Cardiac muscle cell (in vitro differentiated cells and primary cell): Measurements from ENCODE around the gene CDON. TPM values are rescaled to one million over a fixed set of nuclear protein-coding genes. Genes with fewer than 3 reads are reported as not detected.

ENCODE experiments used
- DNase-seq, 2 donors: peaks; one replicate each; pipeline versions ENCODE4 v3.0.0 to v3.0.0-alpha.2; 2010 to 2017; ENCODE audit warnings: low read depth in 1 of 2, low spot score in 1 of 2
- H3K27ac ChIP-seq: fragments of 200-600 bp; sonication (generic); 2 replicates; pipeline ENCODE4 v1.5.1; 2016
- H3K27me3 ChIP-seq: fragments of 200-600 bp; sonication (generic); 2 replicates; pipeline ENCODE4 v1.6.0; 2016; ENCODE audit warnings: control low read depth
- H3K36me3 ChIP-seq: fragments of 200-600 bp; sonication (generic); 2 replicates; pipeline ENCODE4 v1.5.1; 2016; ENCODE audit warnings: control low read depth
- H3K4me1 ChIP-seq: fragments of 200-600 bp; sonication (generic); 2 replicates; pipeline ENCODE4 v1.8.1; 2017; ENCODE audit warnings: low read depth, mild to moderate bottlenecking, mixed run types
- H3K4me3 ChIP-seq: fragments of 200-600 bp; sonication (generic); 2 replicates; pipeline ENCODE4 v1.5.1; 2016; ENCODE audit warnings: mild to moderate bottlenecking
- H3K9me3 ChIP-seq: fragments of 200-600 bp; sonication (generic); 2 replicates; pipeline ENCODE4 v1.5.1; 2017; ENCODE audit warnings: low read depth, mild to moderate bottlenecking, control low read depth
- polyA plus RNA-seq: library from polyadenylated mRNA; unstranded; fragments of >200 nt; fragmentation: Nextera tagmentation; extraction: Ambion mirVana; gene quantifications from 2 replicates; pipeline ENCODE4 v1.2.1, GENCODE V29; 2016
- total RNA-seq: library from RNA; depleted of rRNA; stranded (reverse); fragments of >200 nt; gene quantifications from 2 replicates; pipeline ENCODE4 v1.2.3, GENCODE V29; 2016
- TF ChIP-seq, protein P1 (sequence below): IDR thresholded peaks from 2 replicates; pipeline ENCODE4 v1.5.1; 2012; ENCODE audit warnings: low read depth, mild to moderate bottlenecking, low read length

Gene CDON
- total and polyA plus RNA-seq, 2 experiments from 2014 or later = 5.7 to 17.3 TPM

DNA sequence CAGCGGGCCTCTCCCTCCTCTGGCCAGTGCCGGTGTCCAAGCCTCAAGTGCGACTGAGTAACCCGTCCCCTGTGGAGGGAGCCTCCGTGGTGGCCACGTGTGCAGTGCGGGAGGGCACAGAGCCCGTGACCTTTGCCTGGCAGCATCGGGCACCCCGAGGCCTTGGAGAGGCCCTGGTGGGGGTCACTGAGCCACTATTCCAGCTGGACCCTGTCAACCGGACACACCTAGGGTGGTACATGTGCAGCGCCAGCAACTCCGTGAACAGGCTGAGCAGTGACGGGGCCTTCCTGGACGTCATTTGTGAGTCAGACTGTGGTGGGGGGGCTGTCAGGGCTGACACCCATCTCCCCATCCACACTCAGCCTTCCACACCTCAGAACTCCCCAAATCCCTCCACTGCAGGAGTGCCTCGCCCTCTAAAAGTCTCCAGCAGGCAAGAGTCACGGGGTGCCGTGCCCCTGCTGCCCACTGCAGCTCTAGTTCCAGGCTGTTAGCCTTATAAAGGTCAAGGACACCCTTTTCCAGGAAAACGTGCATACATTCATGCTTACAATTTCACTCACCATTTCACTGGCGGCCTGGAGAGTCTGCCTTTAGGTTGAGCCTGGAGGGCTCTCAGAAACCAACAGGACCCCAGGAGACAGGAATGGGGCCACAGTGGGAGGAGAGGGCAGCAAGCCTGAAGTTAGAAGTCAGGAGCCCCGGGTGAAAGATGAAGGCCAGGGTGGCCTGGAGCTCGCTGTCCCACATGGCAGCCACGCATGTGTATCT lies 114.2 kb downstream of the CDON start:
- Histone ChIP-seq H3K27ac (no peak overlapping the region), H3K4me1 (peaks cover 5% of the 10 kb centered on the region), H3K36me3 (no peaks in the 10 kb centered on the region), H3K4me3 (no peak overlapping the region), H3K9me3 (no peaks in the 10 kb centered on the region), H3K27me3 (no peaks in the 10 kb centered on the region)
- TF ChIP-seq, protein P1, sequence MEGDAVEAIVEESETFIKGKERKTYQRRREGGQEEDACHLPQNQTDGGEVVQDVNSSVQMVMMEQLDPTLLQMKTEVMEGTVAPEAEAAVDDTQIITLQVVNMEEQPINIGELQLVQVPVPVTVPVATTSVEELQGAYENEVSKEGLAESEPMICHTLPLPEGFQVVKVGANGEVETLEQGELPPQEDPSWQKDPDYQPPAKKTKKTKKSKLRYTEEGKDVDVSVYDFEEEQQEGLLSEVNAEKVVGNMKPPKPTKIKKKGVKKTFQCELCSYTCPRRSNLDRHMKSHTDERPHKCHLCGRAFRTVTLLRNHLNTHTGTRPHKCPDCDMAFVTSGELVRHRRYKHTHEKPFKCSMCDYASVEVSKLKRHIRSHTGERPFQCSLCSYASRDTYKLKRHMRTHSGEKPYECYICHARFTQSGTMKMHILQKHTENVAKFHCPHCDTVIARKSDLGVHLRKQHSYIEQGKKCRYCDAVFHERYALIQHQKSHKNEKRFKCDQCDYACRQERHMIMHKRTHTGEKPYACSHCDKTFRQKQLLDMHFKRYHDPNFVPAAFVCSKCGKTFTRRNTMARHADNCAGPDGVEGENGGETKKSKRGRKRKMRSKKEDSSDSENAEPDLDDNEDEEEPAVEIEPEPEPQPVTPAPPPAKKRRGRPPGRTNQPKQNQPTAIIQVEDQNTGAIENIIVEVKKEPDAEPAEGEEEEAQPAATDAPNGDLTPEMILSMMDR = no peak
- no peak for DNase-seq

DNA sequence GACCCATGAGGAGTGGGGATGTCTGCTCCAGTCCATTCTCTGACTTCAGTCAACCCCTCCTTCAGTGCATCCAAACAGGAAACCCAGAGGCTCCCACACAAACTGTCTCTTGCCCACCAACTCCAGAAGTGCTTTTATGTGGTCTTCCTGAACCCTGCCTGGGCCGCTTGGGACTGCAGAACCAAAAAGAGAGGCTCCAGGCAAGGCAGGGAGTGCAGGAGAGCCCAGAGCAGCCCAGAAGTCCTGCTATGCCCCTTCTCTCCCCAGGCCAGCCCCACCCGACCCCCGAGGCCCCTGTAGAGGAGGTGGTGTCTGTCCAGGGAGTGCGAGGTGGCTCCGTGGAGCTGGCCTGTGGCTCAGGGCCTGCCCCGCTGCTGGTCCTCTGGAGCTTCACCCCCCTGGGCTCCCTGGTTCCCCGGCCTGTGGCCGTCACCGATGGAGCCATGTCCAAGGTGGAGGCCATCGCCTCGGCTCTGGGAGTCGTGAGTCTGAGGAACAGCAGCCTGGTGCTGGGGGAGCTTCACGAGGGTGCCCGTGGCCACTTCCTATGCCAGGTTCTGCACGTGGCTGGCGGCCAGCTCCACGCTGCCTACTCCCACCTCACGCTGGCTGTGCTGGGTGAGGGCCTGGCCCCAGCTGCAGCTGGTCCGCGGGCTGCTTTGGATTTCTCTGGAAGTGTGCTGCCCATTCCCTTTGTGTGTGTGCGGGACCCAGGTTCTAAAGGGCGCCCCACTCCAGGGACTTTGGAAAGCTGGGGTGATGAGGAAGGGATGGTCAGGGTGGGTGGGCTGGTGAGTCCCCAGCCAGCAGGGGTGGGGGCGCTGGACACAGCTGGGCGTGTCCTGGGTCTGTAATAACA lies 115.0 kb downstream of the CDON start:
- Histone ChIP-seq H3K9me3 (no peaks in the 10 kb centered on the region), H3K27ac (no peak overlapping the region), H3K4me1 (peaks cover 5% of the 10 kb centered on the region), H3K36me3 (no peaks in the 10 kb centered on the region), H3K27me3 (no peaks in the 10 kb centered on the region), H3K4me3 (no peak overlapping the region)
- TF ChIP-seq, protein P1 = no peak
- DNase-seq = no peak

DNA sequence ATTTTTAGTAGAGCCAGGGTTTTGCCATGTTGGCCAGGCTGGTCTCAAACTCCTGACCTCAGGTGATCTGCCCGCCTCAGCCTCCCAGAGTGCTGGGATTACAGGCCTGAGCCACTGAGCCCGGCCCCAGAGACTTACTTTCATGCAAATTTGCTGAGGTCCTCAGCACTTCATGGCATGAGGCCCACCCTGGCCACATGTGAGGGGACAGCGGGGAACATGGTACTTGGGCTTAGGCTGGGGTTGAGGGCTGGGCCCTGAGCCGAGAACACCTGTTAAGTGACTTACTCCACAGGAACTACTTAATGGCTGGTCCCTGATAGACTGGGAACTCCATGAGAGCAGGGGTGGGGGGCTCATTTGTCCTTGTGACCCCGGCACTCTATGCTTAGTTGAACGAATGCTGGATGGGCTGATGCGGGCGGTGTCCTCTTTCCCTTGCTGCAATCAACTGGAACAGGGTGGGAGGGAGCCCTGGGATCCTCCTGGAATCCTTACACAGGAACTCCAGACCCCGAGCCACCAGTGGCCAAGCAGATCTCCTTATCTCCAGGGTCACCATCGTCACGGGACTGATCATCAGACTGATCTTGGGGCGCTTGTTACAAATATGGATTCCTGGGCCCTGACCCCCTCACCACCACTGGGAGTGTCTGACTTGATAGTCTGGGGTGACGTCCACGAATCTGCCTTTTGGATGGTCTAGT lies 115.8 kb downstream of the CDON start:
- TF ChIP-seq, protein P1 = no peak
- Histone ChIP-seq H3K9me3 (no peaks in the 10 kb centered on the region), H3K27me3 (no peaks in the 10 kb centered on the region), H3K27ac (no peak overlapping the region), H3K36me3 (no peaks in the 10 kb centered on the region), H3K4me1 (peaks cover 5% of the 10 kb centered on the region), H3K4me3 (no peak overlapping the region)
- no peak for DNase-seq

DNA sequence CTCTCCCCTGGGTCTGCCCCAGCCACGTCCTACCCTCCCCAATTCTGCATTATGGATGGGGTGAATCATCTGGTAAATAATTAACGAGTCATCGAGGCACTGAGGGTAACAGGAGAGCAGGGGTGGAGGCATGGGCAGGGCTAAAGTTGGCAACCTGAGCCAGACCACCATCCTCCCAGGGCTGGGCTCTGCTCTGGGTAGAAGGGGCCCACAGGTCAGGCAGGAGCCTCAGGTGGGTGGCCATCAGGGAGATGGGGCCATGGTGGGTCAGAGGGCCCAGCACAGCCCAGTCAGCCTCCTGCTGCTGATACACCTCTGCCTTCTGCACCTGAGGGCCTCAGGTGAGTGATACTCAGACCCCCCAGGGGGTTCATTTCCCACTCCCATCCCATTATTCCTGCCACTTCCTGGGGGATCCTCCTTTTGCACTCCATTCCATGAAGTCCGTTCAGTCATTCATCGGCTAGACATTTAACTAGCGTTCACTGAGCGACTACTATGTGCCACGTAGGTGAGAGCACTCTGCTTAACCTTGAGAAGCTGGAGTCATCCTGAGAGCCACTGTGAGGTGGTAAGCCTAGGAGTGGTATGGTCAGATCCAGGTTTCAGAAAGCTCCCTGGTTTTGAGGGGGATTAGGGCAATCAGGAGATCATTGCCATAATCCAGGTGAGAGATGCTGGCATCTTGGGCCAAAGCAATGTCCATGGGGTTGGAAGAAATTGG lies 116.7 kb downstream of the CDON start, which contains the start of gene VSIG10L2:
TSS of gene VSIG10L2 (plus strand) at position 248 of the 724 bp plus-strand sequence. CDS start at position 260, 12 bp downstream.
- H3K4me3 ChIP-seq = no peak within 1 kb of the TSS
- H3K36me3 ChIP-seq = no peaks in the 10 kb centered on the region
- DNase-seq = no peak
- H3K4me1 ChIP-seq = no peaks in the 10 kb centered on the region
- TF ChIP-seq, protein P1 = no peak
- no peaks in the 10 kb centered on the region for H3K9me3 ChIP-seq
- H3K27me3 ChIP-seq = no peaks in the 10 kb centered on the region
- no peak within 1 kb of the TSS for H3K27ac ChIP-seq
